Measurements from ENCODE around the gene RSPRY1.

- TF ChIP-seq, protein P1, sequence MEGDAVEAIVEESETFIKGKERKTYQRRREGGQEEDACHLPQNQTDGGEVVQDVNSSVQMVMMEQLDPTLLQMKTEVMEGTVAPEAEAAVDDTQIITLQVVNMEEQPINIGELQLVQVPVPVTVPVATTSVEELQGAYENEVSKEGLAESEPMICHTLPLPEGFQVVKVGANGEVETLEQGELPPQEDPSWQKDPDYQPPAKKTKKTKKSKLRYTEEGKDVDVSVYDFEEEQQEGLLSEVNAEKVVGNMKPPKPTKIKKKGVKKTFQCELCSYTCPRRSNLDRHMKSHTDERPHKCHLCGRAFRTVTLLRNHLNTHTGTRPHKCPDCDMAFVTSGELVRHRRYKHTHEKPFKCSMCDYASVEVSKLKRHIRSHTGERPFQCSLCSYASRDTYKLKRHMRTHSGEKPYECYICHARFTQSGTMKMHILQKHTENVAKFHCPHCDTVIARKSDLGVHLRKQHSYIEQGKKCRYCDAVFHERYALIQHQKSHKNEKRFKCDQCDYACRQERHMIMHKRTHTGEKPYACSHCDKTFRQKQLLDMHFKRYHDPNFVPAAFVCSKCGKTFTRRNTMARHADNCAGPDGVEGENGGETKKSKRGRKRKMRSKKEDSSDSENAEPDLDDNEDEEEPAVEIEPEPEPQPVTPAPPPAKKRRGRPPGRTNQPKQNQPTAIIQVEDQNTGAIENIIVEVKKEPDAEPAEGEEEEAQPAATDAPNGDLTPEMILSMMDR (conservative IDR thresholded peaks at IDR 0.05 in 1 of 2, IDR thresholded peaks at IDR 0.05 in 1 of 2; ENCODE audit: extremely low read depth in 1 of 2, insufficient read depth in 1 of 2, low read depth in 1 of 2, low read length in 2 of 2): no peak
- no peak for TF ChIP-seq EZH2 (IDR thresholded peaks at IDR 0.05; ENCODE audit: borderline replicate concordance, low read length)
Measured at GRCh38 chr16:57172721-57173290, 13.3 kb upstream of the RSPRY1 start.

Measured in mammary epithelial cell (primary cell).